DOHH2 (cell line): Measurements from ENCODE around the gene KBTBD13.

ENCODE experiments used
- H3F3A ChIP-seq: fragments of 200-600 bp; sonication (generic), shearing (Covaris generic); 2 replicates; pipeline ENCODE4 v1.6.0; 2016; ENCODE audit warnings: antibody characterized with exemption, mild to moderate bottlenecking; ENCODE audit not compliant: control insufficient read depth, insufficient read depth
- H3K27ac ChIP-seq: fragments of 200-600 bp; sonication (generic); 2 replicates; pipeline ENCODE4 v1.5.1; 2014; ENCODE audit warnings: low read depth, mild to moderate bottlenecking, low read length, moderate library complexity
- H3K27me3 ChIP-seq: fragments of 200-600 bp; sonication (generic); 2 replicates; pipeline ENCODE4 v1.6.1; 2014; ENCODE audit warnings: mild to moderate bottlenecking, low read length, mixed read lengths; ENCODE audit not compliant: control insufficient read depth
- H3K36me3 ChIP-seq: fragments of 200-600 bp; sonication (generic); 2 replicates; pipeline ENCODE4 v1.6.1; 2014; ENCODE audit warnings: mild to moderate bottlenecking, low read length, moderate library complexity, mixed read lengths; ENCODE audit not compliant: control insufficient read depth
- H3K4me1 ChIP-seq: fragments of 200-600 bp; sonication (generic); 2 replicates; pipeline ENCODE4 v1.6.1; 2014; ENCODE audit warnings: mild to moderate bottlenecking, low read length, mixed read lengths; ENCODE audit not compliant: control insufficient read depth
- H3K4me2 ChIP-seq: fragments of 200-600 bp; sonication (generic); 2 replicates; pipeline ENCODE4 v1.6.0; 2014; ENCODE audit warnings: mild to moderate bottlenecking, low read length, moderate library complexity
- H3K4me3 ChIP-seq: fragments of 200-600 bp; sonication (generic); 2 replicates; pipeline ENCODE4 v1.5.1; 2014; ENCODE audit warnings: mild to moderate bottlenecking, low read length, mixed read lengths
- H3K79me2 ChIP-seq: fragments of 200-600 bp; sonication (generic); 2 replicates; pipeline ENCODE4 v1.6.1; 2014; ENCODE audit warnings: mild to moderate bottlenecking, low read length, mixed read lengths; ENCODE audit not compliant: control insufficient read depth
- H3K9me2 ChIP-seq: fragments of 200-600 bp; sonication (generic); replicated peaks from 2 replicates; pipeline ENCODE4 v1.6.1; 2014; ENCODE audit warnings: mild to moderate bottlenecking, low read length, mixed read lengths; ENCODE audit not compliant: control insufficient read depth
- H3K9me3 ChIP-seq: fragments of 200-600 bp; sonication (generic); 2 replicates; pipeline ENCODE4 v1.6.1; 2014; ENCODE audit warnings: antibody characterized with exemption, low read length, mixed read lengths; ENCODE audit not compliant: control insufficient read depth, insufficient read depth
- H4K20me1 ChIP-seq: fragments of 200-600 bp; sonication (generic); 2 replicates; pipeline ENCODE4 v1.6.0; 2014; ENCODE audit warnings: low read depth, mild to moderate bottlenecking, antibody characterized with exemption, low read length, moderate library complexity; ENCODE audit not compliant: control insufficient read depth, insufficient read depth
- CTCF ChIP-seq: fragments of 200-600 bp; sonication (generic); IDR thresholded peaks from one replicate; pipeline ENCODE4 v1.5.1; 2014; ENCODE audit warnings: antibody characterized with exemption, mild to moderate bottlenecking, low read depth, low read length; ENCODE audit not compliant: poor library complexity, severe bottlenecking
- EZH2phosphoT487 ChIP-seq: fragments of 200-600 bp; sonication (generic); IDR thresholded peaks from 2 replicates; pipeline ENCODE4 v1.6.1; 2017; ENCODE audit warnings: borderline replicate concordance, mild to moderate bottlenecking, antibody characterized with exemption, low read length, moderate library complexity, mixed read lengths

The KBTBD13 gene

GRCh38 chr15:65059369-65059750, 17.2 kb upstream of the KBTBD13 start:
- Histone ChIP-seq H3F3A (no peaks in the 10 kb centered on the region), H3K9me2 (no peaks in the 10 kb centered on the region), H3K9me3 (no peaks in the 10 kb centered on the region), H3K4me3 (no peak overlapping the region), H3K36me3 (no peaks in the 10 kb centered on the region), H3K4me1 (no peaks in the 10 kb centered on the region), H3K27ac (no peak overlapping the region), H3K79me2 (no peaks in the 10 kb centered on the region), H3K4me2 (no peak overlapping the region), H3K27me3 (peaks cover 3% of the 10 kb centered on the region; the same call in 1 of the 2 replicates), H4K20me1 (no peaks in the 10 kb centered on the region)
- no peak for TF ChIP-seq CTCF

- no peaks in the 10 kb centered on the region for H3K9me2 ChIP-seq
- H3K27ac ChIP-seq = no peak overlapping the region
- no peaks in the 10 kb centered on the region for H3K79me2 ChIP-seq
- TF ChIP-seq EZH2phosphoT487 (no peak), CTCF (no peak)
- H3K36me3 ChIP-seq = no peaks in the 10 kb centered on the region
- H3K27me3 ChIP-seq = peaks cover 5% of the 10 kb centered on the region
- no peak overlapping the region for H3K4me2 ChIP-seq
- H3K9me3 ChIP-seq = no peaks in the 10 kb centered on the region
- H3F3A ChIP-seq = no peaks in the 10 kb centered on the region
- no peak overlapping the region for H3K4me3 ChIP-seq
- H3K4me1 ChIP-seq = no peaks in the 10 kb centered on the region
- no peaks in the 10 kb centered on the region for H4K20me1 ChIP-seq
Observed at GRCh38 chr15:65059931-65060596, 16.5 kb upstream of the KBTBD13 start.

GRCh38 chr15:65060641-65061397, 15.7 kb upstream of the KBTBD13 start:
- H3K4me2 ChIP-seq = no peak overlapping the region
- H3F3A ChIP-seq = no peaks in the 10 kb centered on the region
- no peak overlapping the region for H3K4me3 ChIP-seq
- no peaks in the 10 kb centered on the region for H3K4me1 ChIP-seq
- no peaks in the 10 kb centered on the region for H4K20me1 ChIP-seq
- H3K79me2 ChIP-seq = no peaks in the 10 kb centered on the region
- no peaks in the 10 kb centered on the region for H3K36me3 ChIP-seq
- no peak overlapping the region for H3K27ac ChIP-seq
- no peaks in the 10 kb centered on the region for H3K9me2 ChIP-seq
- H3K27me3 ChIP-seq = peaks cover 12% of the 10 kb centered on the region
- TF ChIP-seq EZH2phosphoT487 (no peak), CTCF (no peak)
- no peaks in the 10 kb centered on the region for H3K9me3 ChIP-seq
